Skeletal muscle cell (primary cell): ENCODE measurements around the gene HDGFL3.
"Not testable (repeated sequence)": the region's sequence is repeated elsewhere in the genome, so short reads cannot be mapped to it uniquely, and the experiment has no call there.

ENCODE experiments used
- DNase-seq: peaks from one replicate; pipeline ENCODE4 v3.0.0-alpha.2; 2010; ENCODE audit warnings: low read depth
- H3K4me3 ChIP-seq: 2 replicates; pipeline ENCODE4 v1.5.1; 2011; ENCODE audit warnings: low read depth, mild to moderate bottlenecking, control low read depth, low read length, moderate library complexity

The HDGFL3 gene

GRCh38 chr15:83108266-83109219, 99.1 kb downstream of the HDGFL3 start:
- peak; percentile 47 for DNase-seq
- peak overlapping the region; percentile 59 for H3K4me3 ChIP-seq

GRCh38 chr15:83107841-83108181, 99.8 kb downstream of the HDGFL3 start:
- no peak for DNase-seq
- H3K4me3 ChIP-seq, result peak overlapping the region; percentile 59

GRCh38 chr15:83106994-83107840, 100.4 kb downstream of the HDGFL3 start, which contains the start of gene TM6SF1:
Gene TM6SF1, plus strand, starts transcription at chr15:83107645. Its CDS starts 36 bp downstream, at chr15:83107681.
- peak within 1 kb of the TSS; percentile 59 for H3K4me3 ChIP-seq
- DNase-seq, result no peak

- H3K4me3 ChIP-seq, result no peak overlapping the region
- no peak for DNase-seq
Observed at GRCh38 chr15:83105440-83105839, 102.2 kb downstream of the HDGFL3 start.

- H3K4me3 ChIP-seq, result no peak overlapping the region
- no peak for DNase-seq
Observed at GRCh38 chr15:83104141-83104540, 103.5 kb downstream of the HDGFL3 start.

GRCh38 chr15:83102346-83102745, 105.3 kb downstream of the HDGFL3 start:
- no peak for DNase-seq
- H3K4me3 ChIP-seq, result no peak overlapping the region

- H3K4me3 ChIP-seq, result no peak overlapping the region
- DNase-seq, result no peak
Observed at GRCh38 chr15:83100097-83100646, 107.5 kb downstream of the HDGFL3 start.

- DNase-seq, result no peak
- H3K4me3 ChIP-seq, result no peak overlapping the region
Observed at GRCh38 chr15:83099290-83099689, 108.3 kb downstream of the HDGFL3 start.

GRCh38 chr15:83098079-83098478, 109.5 kb downstream of the HDGFL3 start:
- no peak overlapping the region for H3K4me3 ChIP-seq
- no peak for DNase-seq

GRCh38 chr15:83094583-83094982, 113.0 kb downstream of the HDGFL3 start:
- H3K4me3 ChIP-seq, result no peak overlapping the region
- no peak for DNase-seq

GRCh38 chr15:83092309-83092976, 115.2 kb downstream of the HDGFL3 start:
- no peak overlapping the region for H3K4me3 ChIP-seq
- no peak for DNase-seq

GRCh38 chr15:83091965-83092308, 115.7 kb downstream of the HDGFL3 start:
- H3K4me3 ChIP-seq, DNase-seq: not testable (repeated sequence)

GRCh38 chr15:83090465-83090864, 117.2 kb downstream of the HDGFL3 start:
- no peak for DNase-seq
- H3K4me3 ChIP-seq, result no peak overlapping the region

- H3K4me3 ChIP-seq, result no peak overlapping the region
- no peak for DNase-seq
Observed at GRCh38 chr15:83088876-83089275, 118.7 kb downstream of the HDGFL3 start.

GRCh38 chr15:83087576-83087975, 120.0 kb downstream of the HDGFL3 start:
- DNase-seq, result no peak
- H3K4me3 ChIP-seq, result no peak overlapping the region

GRCh38 chr15:83085864-83086552, 121.6 kb downstream of the HDGFL3 start:
- not testable (repeated sequence) for DNase-seq, H3K4me3 ChIP-seq

GRCh38 chr15:83085461-83085860, 122.2 kb downstream of the HDGFL3 start:
- H3K4me3 ChIP-seq, DNase-seq: not testable (repeated sequence)

- DNase-seq, result no peak
- H3K4me3 ChIP-seq, result no peak overlapping the region
Observed at GRCh38 chr15:83082730-83083386, 124.8 kb downstream of the HDGFL3 start.
